CD4-positive, alpha-beta T cell (primary cell): Measurements from ENCODE around the gene IGSF6. TPM values are rescaled to one million over a fixed set of nuclear protein-coding genes. Genes with fewer than 3 reads are reported as not detected.
"Not testable (repeated sequence)": the region's sequence is repeated elsewhere in the genome, so short reads cannot be mapped to it uniquely, and the experiment has no call there.

Experiments
- ATAC-seq: fragments of 200-7000 bp; cut with Tn5 transposase; one replicate; pipeline ENCODE4 v1.10.0; 2022; ENCODE audit warnings: mild to moderate bottlenecking; ENCODE audit not compliant: poor library complexity
- CTCF ChIA-PET: fragments of 350-600 bp; sonication (Branson Sonifier 250); formaldehyde crosslinking; loops from one replicate; lab custom pipeline; 2021; ENCODE audit warnings: antibody characterized with exemption, inconsistent platforms; lab: Charles Lee
- POLR2A ChIA-PET: fragments of 350-600 bp; sonication (Branson Sonifier 250); formaldehyde crosslinking; loops from one replicate; lab custom pipeline; 2021; ENCODE audit warnings: antibody characterized with exemption, inconsistent platforms; lab: Charles Lee
- DNase-seq, 14 experiments: peaks; one replicate each; pipeline ENCODE4 v3.0.0-alpha.2; 2013 to 2020; ENCODE audit warnings: mixed read lengths in 2 of 14
- H3K27ac ChIP-seq, 2 donors: one replicate each; pipeline versions ENCODE4 v1.5.1 to v1.7.0; 2013; ENCODE audit warnings: low read length in 2 of 2, low read depth in 1 of 2, mild to moderate bottlenecking in 1 of 2
- H3K27me3 ChIP-seq, 2 experiments: 1 replicate in 1 of 2; 2 replicates in 1 of 2; pipeline versions ENCODE4 v1.6.1 to v1.7.0; 2013; ENCODE audit warnings: low read length in 2 of 2, control low read depth in 1 of 2, mild to moderate bottlenecking in 1 of 2, moderate library complexity in 1 of 2; ENCODE audit not compliant: insufficient read depth in 2 of 2, control insufficient read depth in 1 of 2
- H3K36me3 ChIP-seq: one replicate; pipeline ENCODE4 v1.6.1; 2013; ENCODE audit warnings: low read length, control low read depth; ENCODE audit not compliant: insufficient read depth
- H3K4me1 ChIP-seq: one replicate; pipeline ENCODE4 v1.6.1; 2013; ENCODE audit warnings: low read length, control low read depth; ENCODE audit not compliant: insufficient read depth
- H3K4me3 ChIP-seq: one replicate; pipeline ENCODE4 v1.5.1; 2013; ENCODE audit warnings: mild to moderate bottlenecking, low read length, moderate library complexity
- H3K9me3 ChIP-seq, 2 experiments: 1 replicate in 1 of 2; 2 replicates in 1 of 2; pipeline versions ENCODE4 v1.6.1 to v1.7.0; 2013; ENCODE audit warnings: low read length in 2 of 2, mild to moderate bottlenecking in 2 of 2, control low read depth in 1 of 2, moderate library complexity in 1 of 2; ENCODE audit not compliant: control insufficient read depth in 1 of 2, insufficient read depth in 1 of 2
- H3K27ac Mint-ChIP-seq: one replicate; pipeline ENCODE4 v1.8.0; 2020; ENCODE audit warnings: mixed read lengths
- H3K27me3 Mint-ChIP-seq: one replicate; pipeline ENCODE4 v1.8.0; 2021; ENCODE audit warnings: mixed read lengths
- H3K36me3 Mint-ChIP-seq: one replicate; pipeline ENCODE4 v1.8.0; 2021; ENCODE audit warnings: low read depth, mixed read lengths
- H3K4me1 Mint-ChIP-seq: one replicate; pipeline ENCODE4 v1.8.0; 2021; ENCODE audit warnings: low read depth, mixed read lengths
- H3K4me3 Mint-ChIP-seq: one replicate; pipeline ENCODE4 v1.8.0; 2020; ENCODE audit warnings: mild to moderate bottlenecking, mixed read lengths
- H3K9me3 Mint-ChIP-seq: one replicate; pipeline ENCODE4 v1.8.0; 2020; ENCODE audit warnings: mixed read lengths
- intact Hi-C, 2 experiments: fragments of 100-400 bp; cut with DNase I in 1 of 2; cut with micrococcal nuclease in 1 of 2; formaldehyde crosslinking; loops; one replicate each; pipeline versions ENCODE4 v1.15.1 to v1.9.0; 2023 to 2025; cut with DNase I, micrococcal nuclease
- total RNA-seq, 174 experiments: library from RNA in 2 of 174; stranded (reverse) in 2 of 174; gene quantifications; one replicate each; pipeline ENCODE4 v1.2.3 and lab custom pipeline; 2021 to 2026
- TF ChIP-seq, protein P1 (sequence below): fragments of 200-600 bp; IDR thresholded peaks from one replicate; pipeline ENCODE4 v1.8.0; 2022; ENCODE audit warnings: antibody characterized with exemption, mild to moderate bottlenecking

The IGSF6 gene
- total RNA-seq, 2 experiments from 2014 or later: 0.31 to 0.77 TPM

DNA sequence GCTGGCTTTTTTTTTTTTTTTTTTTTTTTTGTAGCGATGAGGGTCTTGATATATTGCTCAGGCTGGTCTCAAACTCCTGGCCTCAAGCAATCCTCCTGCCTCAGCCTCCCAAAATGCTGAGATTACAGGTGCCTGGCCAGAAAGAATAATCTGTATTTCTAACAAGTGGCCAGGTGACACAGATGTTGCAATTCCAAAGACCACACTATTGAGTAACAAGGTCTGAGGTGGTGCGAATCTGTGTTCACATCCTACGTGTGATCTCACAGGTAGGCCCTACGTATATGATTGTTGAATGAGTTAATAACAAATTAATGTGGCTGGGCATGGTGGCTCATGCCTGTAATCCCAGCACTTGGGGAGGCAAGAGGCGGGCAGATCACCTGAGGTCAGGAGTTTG is 44.6 kb upstream of the IGSF6 start:
- Histone ChIP-seq H3K27me3 (no peaks in the 10 kb centered on the region), H3K27ac (no peak overlapping the region), H3K36me3 (no peaks in the 10 kb centered on the region), H3K4me3 (no peak overlapping the region), H3K4me1 (no peaks in the 10 kb centered on the region), H3K9me3 (no peaks in the 10 kb centered on the region)
- DNase-seq (no peak), ATAC-seq (no peak)
- ChIA-PET POLR2A (no interaction called here), CTCF (no interaction called here)
- intact Hi-C loops: no loop called here
- H3K27me3 Mint-ChIP-seq: no peaks in the 10 kb centered on the region
- H3K9me3 Mint-ChIP-seq: no peaks in the 10 kb centered on the region
- H3K36me3 Mint-ChIP-seq: no peaks in the 10 kb centered on the region
- no peak overlapping the region for H3K27ac Mint-ChIP-seq
- H3K4me3 Mint-ChIP-seq: no peak overlapping the region
- H3K4me1 Mint-ChIP-seq: no peaks in the 10 kb centered on the region
- TF ChIP-seq, protein P1, sequence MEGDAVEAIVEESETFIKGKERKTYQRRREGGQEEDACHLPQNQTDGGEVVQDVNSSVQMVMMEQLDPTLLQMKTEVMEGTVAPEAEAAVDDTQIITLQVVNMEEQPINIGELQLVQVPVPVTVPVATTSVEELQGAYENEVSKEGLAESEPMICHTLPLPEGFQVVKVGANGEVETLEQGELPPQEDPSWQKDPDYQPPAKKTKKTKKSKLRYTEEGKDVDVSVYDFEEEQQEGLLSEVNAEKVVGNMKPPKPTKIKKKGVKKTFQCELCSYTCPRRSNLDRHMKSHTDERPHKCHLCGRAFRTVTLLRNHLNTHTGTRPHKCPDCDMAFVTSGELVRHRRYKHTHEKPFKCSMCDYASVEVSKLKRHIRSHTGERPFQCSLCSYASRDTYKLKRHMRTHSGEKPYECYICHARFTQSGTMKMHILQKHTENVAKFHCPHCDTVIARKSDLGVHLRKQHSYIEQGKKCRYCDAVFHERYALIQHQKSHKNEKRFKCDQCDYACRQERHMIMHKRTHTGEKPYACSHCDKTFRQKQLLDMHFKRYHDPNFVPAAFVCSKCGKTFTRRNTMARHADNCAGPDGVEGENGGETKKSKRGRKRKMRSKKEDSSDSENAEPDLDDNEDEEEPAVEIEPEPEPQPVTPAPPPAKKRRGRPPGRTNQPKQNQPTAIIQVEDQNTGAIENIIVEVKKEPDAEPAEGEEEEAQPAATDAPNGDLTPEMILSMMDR: no peak

DNA sequence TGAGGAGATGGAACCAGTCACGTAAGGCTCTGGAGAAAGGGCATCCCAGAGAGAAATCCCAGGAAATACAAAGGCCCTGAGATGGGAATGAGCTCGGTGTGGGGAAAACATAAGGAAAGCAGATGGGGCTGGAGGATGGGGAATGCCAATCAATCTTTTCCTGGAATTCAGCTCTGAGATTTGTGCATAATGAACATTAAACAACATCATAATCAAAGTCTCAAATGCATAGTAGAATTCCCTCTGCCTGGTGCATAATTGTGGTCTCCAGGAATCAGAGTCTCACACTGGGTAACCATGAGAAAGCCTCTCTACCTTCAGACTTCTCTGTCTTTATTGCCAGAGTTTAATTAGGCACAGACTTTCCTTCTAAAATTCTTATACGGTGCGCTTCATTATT is 42.2 kb upstream of the IGSF6 start:
- H3K4me1 ChIP-seq: no peaks in the 10 kb centered on the region
- DNase-seq (no peak), ATAC-seq (no peak)
- H3K4me1 Mint-ChIP-seq: no peaks in the 10 kb centered on the region
- TF ChIP-seq, protein P1: no peak
- H3K4me3 Mint-ChIP-seq: no peak overlapping the region
- H3K27ac Mint-ChIP-seq: no peak overlapping the region
- H3K9me3 ChIP-seq: no peaks in the 10 kb centered on the region
- no peaks in the 10 kb centered on the region for H3K9me3 Mint-ChIP-seq
- ChIA-PET CTCF (no interaction called here), POLR2A (no interaction called here)
- intact Hi-C loops: no loop called here
- H3K27me3 Mint-ChIP-seq: no peaks in the 10 kb centered on the region
- no peak overlapping the region for H3K27ac ChIP-seq
- no peak overlapping the region for H3K4me3 ChIP-seq
- no peaks in the 10 kb centered on the region for H3K36me3 ChIP-seq
- no peaks in the 10 kb centered on the region for H3K27me3 ChIP-seq
- H3K36me3 Mint-ChIP-seq: no peaks in the 10 kb centered on the region

DNA sequence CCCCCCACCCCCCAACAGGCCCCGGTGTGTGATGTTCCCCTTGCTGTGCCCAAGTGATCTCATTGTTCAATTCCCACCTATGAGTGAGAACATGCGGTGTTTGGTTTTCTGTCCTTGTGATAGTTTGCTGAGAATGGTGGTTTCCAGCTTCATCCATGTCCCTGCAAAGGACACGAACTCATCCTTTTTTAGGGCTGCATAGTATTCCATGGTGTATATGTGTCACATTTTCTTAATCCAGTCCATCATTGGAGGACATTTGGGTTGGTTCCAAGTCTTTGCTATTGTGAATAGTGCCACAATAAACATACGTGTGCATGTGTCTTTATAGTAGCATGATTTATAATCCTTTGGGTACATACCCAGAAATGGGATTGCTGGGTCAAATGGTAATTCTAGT is 38.6 kb upstream of the IGSF6 start:
- H3K4me1 ChIP-seq, DNase-seq, H3K27me3 ChIP-seq, H3K36me3 Mint-ChIP-seq, H3K4me1 Mint-ChIP-seq, H3K9me3 Mint-ChIP-seq, H3K4me3 ChIP-seq, CTCF ChIA-PET, POLR2A ChIA-PET, H3K27me3 Mint-ChIP-seq, H3K27ac Mint-ChIP-seq, H3K36me3 ChIP-seq, ATAC-seq, H3K27ac ChIP-seq, H3K4me3 Mint-ChIP-seq, H3K9me3 ChIP-seq, intact Hi-C loops: not testable (repeated sequence)

DNA sequence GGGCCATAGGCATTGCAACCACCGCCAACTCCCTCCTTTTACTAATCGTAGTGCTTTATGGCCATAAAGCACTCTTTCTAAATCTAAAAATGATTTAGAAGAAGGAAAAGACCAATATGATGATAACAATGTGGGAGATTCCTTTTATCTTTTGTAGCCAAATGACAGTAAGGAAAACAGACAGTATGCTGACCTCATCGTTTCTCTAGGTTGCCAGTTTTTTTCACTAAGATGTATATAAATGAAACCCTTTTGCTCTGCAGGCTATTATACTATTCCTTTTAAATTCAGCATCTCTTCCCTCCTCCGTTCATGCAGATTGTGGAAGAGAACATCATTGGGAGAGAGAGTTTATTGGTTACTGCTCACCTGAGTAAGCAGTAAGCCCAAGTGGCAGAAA is 36.7 kb upstream of the IGSF6 start:
- H3K9me3 Mint-ChIP-seq: no peaks in the 10 kb centered on the region
- ChIA-PET CTCF (no interaction called here), POLR2A (no interaction called here)

More for the DNA sequence above, 36.7 kb upstream of the IGSF6 start:
- Mint-ChIP-seq H3K4me1 (no peaks in the 10 kb centered on the region), H3K36me3 (no peaks in the 10 kb centered on the region), H3K27me3 (peaks cover 6% of the 10 kb centered on the region), H3K4me3 (no peak overlapping the region), H3K27ac (no peak overlapping the region)
- peaks cover 3% of the 10 kb centered on the region for H3K4me1 ChIP-seq
- TF ChIP-seq, protein P1: no peak
- no peaks in the 10 kb centered on the region for H3K9me3 ChIP-seq
- intact Hi-C loops: no loop called here
- no peaks in the 10 kb centered on the region for H3K36me3 ChIP-seq
- no peak overlapping the region for H3K4me3 ChIP-seq
- no peak overlapping the region for H3K27ac ChIP-seq
- ATAC-seq (no peak), DNase-seq (no peak)
- H3K27me3 ChIP-seq: no peaks in the 10 kb centered on the region
